CD4-positive, alpha-beta T cell treated with Interleukin-2 at 100 ng/mL for 4 hours (primary cell): ENCODE data around the gene BLID.

ENCODE experiments used
- DNase-seq: peaks from one replicate; pipeline ENCODE4 v3.0.0-alpha.2; 2020; ENCODE audit warnings: low spot score

Gene BLID

DNA sequence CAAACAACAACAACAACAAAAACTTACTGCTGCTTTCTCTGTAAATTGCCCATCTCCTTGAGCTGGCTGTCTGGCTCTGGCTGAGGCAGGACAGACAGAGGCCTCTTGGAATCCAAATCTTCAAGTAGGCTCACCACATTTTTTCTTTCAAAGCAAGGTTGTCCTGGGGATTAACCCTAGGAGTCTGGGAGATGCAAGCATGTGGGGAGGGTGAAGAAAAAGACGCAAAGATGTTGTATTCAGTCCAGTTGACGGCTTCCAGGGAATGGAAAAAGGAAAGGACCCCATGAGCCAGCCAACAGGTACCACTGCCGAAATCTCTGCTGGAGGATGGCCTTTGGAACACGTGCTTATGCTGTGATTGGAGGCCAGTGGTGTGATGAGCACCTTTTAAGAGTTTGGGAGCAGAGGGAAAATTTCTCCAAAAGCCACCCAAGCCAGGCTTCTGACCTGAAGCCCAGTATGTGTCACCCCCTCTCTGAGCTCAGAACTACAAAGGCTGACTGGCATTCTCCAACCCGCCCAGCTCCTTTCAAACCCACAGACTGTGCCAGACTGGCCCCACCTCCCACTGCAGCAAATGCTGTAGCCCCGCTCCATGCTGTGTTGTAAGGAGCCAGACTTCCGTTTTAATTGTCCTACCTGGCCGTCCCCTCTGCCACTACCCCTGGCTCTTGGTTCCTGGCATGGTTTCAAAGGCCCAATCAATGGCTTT lies 10.8 kb downstream of the BLID start:
- no peak for DNase-seq

- DNase-seq: no peak
Observed at GRCh38 chr11:122104341-122104740, 11.7 kb downstream of the BLID start.

DNA sequence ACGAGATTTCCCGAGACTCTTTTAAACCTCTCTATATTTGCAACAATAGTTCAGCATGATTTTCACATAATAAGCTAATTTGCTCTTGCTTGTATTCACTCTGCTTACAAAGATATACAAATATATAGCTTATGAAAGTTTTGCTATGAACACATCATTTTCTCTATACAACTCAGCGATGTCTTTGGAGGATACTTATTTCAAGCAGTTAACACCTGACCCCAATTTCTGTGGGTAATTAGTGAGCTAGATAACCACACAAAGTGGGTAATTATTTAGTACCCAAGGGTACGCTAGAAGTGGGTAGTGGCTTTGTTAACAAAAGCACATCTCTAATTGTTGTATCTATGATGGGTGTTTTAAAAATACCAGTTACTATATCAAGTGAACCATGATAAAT lies 12.3 kb downstream of the BLID start:
- DNase-seq: no peak

DNA sequence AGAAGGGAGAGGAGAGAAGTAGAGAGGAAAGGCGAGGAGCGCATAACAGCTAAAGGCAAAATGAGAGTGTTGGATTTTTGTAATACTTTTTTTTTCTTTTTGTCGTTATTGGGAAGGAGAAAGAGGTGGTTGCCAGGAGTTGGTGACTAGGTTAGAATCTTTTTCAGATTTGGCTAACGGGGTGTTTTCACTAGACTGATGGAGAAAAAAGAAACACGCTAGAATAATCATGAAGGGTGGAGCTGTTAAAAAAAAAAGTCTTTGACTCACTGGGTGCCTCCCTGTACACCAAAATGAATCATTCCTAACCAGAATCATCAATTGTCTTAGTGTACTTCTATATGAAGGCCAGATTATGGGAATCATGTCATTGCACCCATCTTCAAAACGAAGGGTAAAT lies 12.7 kb downstream of the BLID start:
- no peak for DNase-seq

GRCh38 chr11:122102426-122102825 lies 13.6 kb downstream of the BLID start:
- DNase-seq: no peak

- DNase-seq: no peak
Observed at GRCh38 chr11:122101625-122102291, 14.3 kb downstream of the BLID start.

DNA sequence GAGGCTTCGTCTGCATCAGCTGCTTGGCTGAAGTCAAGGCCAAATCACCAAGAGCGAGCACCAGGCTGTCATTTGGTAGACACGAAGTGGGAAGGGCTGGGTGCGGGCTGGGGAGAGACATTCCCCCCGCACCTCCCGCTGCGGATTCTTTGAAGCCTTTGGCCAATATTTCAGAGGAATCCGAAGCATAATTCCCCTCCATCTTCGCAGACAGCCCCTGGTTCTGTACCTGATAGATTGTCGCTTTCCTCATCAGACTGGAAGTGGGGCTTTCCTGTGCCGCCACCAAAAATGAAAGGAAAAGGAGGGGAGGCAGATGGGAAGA lies 15.3 kb downstream of the BLID start:
- DNase-seq: no peak

DNA sequence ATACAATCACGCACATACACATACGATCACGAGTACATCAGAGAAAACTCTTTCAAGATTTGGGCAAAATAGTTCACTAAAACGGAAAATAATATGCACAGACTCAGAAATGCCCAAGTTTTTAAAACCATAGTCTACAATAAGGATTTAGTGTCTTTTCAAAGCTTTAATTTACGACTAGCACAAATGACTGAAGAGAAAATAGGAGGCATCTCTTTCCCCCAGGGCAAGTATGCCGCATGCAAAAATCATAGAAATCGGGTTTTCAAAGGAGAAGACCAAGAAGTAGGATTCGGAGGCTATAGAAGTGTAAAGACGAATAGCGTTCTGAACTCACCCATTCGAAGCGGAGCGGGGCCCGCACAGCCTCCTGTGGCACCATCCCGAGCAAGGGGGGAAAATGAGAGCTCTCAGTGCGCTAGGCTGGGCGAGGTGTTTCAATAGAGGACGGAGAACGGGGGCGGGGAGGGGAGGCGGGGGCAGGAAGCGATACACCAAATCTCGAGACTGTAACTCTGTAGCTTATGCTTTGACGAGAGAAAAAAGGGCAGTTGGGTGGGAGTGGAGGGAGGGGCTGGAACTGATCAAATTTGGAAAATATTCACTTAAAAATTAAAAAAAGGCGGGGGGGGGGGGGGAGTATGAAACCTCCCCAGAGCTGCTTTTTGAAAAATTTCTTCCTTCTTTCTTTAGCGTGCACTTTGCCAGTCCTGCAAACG lies 15.8 kb downstream of the BLID start:
- DNase-seq: no peak

DNA sequence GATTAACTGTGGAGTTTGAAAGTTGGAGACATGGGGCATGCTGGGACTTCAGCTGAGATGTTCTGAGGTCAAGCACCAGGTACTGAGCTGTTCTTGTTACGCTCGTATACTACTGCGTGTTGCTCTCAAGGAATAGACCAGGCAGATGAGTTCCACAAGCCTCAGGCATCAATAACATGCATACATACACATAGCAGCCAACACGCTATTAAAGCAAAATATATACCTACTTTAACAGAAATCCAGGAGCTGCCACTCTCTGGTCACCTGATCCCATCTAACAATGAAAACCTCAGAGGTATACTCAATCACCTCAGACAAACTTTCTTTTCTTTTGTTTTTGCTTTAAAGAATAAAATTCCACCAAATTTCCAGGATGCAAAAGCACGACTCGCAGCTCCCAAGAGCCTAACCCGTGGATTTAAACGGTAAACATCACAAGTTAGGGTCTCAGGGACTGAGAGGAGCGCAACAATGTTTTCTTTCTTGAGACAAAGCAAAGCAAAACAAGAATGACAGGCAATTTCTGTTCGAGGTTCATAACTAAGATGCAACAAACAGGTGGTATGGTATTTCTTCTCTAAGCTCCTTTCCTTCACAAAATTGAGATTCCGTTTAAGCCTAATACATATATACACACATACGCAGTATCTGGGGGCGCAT lies 16.5 kb downstream of the BLID start:
- no peak for DNase-seq

DNA sequence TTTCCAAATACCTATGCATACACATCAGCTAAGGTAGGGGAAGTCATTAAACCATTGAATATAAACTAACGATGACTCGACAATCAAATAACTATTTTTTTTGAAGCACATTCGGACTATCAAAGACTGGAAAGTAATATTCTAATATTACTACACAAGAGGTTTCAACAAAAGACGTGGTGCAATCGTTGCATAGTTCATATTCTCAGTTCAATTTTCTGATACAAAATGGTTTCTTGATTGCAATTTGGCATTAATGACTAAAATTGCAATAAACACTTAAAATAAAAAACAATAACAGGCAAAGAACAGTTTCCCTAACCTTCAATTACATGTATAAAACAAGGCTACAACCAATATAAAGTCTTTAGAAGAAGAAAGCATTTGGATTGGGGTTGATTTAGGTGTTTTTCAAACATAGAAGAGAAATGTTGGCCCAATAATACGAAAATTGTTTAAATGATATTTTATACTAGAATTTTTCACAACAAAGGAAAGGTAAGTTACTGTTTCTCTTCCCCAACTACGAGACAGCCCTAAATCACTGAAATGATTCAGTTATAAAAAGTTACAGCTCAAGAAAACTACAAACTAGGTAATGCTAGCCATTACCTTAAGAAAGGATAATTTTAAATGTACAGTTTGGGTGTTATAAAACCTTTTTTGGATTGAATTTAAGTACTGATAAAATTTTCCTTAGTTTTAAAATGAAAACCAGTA lies 17.6 kb downstream of the BLID start:
- DNase-seq: no peak

GRCh38 chr11:122097419-122098001 lies 18.5 kb downstream of the BLID start:
- DNase-seq: no peak

DNA sequence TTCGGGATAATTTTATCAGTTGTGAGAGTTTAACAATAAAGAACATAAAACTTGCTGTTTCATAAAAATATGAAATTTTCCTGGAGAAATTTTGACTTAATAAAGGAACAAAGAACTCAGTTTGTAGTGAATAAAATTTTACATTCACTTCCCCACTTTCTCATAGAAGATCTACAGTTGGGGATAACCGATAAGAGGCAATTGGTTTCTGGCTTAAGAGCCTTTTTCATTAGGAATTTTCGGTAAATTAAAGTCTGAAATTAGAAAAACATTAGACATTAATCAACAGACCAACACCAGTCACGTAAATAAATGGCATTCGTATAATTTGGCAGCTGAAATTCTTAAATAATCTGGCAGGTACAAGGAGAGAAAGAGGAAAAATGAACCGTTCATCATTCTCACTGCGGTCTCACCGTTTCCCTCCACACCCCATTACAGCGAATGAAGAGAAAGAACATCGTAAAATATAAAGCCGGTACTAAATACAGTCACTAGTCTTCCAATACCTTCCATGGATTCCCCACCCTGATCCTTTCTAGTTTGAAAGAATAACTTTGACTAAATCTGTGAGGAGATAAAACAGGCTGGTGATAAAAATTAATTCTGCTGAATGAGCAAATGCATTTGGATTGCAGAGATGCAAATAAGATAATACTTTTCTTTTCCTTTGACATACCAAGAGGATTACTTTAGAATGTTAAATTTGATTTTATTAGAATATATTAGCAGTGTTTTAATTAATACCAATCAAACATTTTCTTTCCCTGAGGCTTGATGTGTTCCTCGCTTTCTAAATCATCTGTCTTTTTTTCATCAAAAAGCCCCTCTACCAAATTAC lies 19.5 kb downstream of the BLID start:
- DNase-seq: no peak

- DNase-seq: no peak
Observed at GRCh38 chr11:122095681-122096262, 20.2 kb downstream of the BLID start.

GRCh38 chr11:122094836-122095235 lies 21.2 kb downstream of the BLID start:
- DNase-seq: no peak

GRCh38 chr11:122093731-122094275 lies 22.2 kb downstream of the BLID start:
- no peak for DNase-seq

GRCh38 chr11:122091835-122092234 lies 24.2 kb downstream of the BLID start:
- DNase-seq: no peak

- no peak for DNase-seq
Observed at GRCh38 chr11:122089111-122089510, 26.9 kb downstream of the BLID start.

GRCh38 chr11:122085712-122086111 lies 30.3 kb downstream of the BLID start:
- DNase-seq: no peak

DNA sequence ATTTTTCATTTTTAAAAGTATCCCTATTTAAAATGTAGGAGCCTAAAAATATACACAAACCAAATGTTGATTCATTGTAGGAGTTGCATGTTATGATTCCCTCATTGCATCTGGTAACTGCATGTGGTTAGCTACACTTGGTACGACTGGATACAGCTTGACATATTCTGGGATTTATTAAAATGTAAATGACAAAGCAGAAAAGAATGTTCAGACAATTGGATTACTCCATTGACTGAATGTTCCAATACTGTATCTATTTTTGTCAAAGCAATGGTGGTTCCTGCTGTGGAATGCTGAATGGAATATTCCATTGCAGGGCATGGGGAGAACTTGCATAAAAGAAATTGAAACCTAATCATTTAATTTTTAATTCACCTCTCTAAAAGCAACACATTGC lies 30.8 kb downstream of the BLID start:
- DNase-seq: no peak

DNA sequence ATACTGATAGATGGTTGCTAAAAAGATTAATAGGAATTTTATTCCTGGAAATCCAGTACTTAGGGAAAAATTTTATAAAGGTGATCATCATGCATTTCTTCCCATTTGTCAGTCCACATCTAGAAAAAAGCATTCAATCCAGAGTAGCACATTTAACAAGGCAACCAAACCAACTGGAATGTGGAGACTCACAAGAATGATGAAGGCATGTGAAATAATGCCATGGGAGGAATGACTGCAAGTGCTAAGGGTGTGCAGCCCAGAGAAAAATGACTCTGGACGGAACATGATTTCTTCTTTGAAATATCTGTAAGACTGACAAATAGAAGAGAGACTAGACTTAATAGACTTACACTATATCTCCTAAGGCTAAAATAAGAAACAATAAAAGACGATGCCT lies 33.8 kb downstream of the BLID start:
- no peak for DNase-seq
